ENCODE data around the gene SLC2A13.
"Not testable (repeated sequence)": the region's sequence is repeated elsewhere in the genome, so short reads cannot be mapped to it uniquely, and the experiment has no call there.

SLC2A13 gene

DNA sequence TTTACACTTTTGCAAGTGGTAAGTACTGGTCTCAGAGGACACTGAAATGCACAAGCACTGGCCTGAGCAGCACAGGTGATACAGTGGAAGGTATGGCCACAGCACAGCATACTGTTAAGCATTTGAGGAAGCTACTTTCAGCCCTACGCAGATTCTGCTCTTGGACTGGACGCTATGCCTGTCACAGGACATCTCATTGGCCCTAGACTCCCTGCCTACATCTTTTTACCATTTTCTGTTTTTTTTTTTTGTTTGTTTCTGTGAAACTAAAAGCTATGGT, 342.1 kb downstream of the SLC2A13 start:
- Histone ChIP-seq H3K4me3 (ENCODE audit: insufficient read depth, low read depth, low read length) (no peak overlapping the region), H3K4me1 (ENCODE audit: control insufficient read depth, insufficient read depth, low read length) (no peaks in the 10 kb centered on the region), H3K27me3 (ENCODE audit: control insufficient read depth, insufficient read depth, low read length, poor library complexity, severe bottlenecking) (no peaks in the 10 kb centered on the region), H3K9me3 (ENCODE audit: control insufficient read depth, low read length) (no peaks in the 10 kb centered on the region), H3K27ac (ENCODE audit: insufficient read depth, low read depth, low read length, poor library complexity, severe bottlenecking) (no peak overlapping the region), H3K36me3 (ENCODE audit: control insufficient read depth, insufficient read depth, low read length) (no peaks in the 10 kb centered on the region)
- WGBS, 2 experiments, result 88 to 95% methylated on average over 2 of the region's 2 CpGs

DNA sequence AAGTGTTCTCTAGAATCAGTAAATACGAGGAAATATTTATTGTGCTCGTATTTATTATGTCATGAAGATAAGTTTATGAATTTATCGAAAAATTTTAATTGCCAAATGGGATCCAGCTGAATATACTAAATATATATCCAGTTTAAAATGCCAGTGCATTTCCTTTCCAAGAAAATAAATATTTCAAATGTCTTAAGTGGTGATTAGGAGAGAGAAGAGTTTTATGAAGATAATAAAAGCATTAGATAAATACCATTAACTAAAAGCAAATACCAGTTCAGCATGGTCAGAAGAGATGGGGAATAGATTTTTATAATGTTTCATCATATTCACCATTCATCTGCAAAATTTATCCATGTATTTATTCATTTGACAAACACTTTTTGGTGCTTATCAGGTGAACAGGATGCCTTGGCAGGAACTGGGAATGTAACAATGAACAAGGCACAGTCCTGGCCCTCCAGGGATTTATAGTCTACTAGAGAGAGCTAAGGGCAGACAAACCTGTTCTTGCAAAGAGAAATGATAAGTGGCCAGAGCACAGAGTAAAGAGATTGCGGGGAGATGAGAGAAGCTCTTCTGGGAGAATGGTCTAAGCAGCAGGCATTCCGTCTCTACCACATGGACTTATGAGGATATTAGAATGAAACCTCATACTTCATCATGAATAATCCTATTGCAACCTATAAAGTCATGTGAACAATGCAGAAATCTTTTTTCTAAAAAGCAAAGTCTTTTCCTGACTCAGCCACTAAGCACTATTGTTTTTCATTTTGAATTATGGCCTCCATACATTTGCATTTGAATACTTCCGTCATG, 342.6 kb downstream of the SLC2A13 start:
- Histone ChIP-seq H3K27me3 (ENCODE audit: control insufficient read depth, insufficient read depth, low read length, poor library complexity, severe bottlenecking) (no peaks in the 10 kb centered on the region), H3K27ac (ENCODE audit: insufficient read depth, low read depth, low read length, poor library complexity, severe bottlenecking) (no peak overlapping the region), H3K36me3 (ENCODE audit: control insufficient read depth, insufficient read depth, low read length) (no peaks in the 10 kb centered on the region), H3K4me3 (ENCODE audit: insufficient read depth, low read depth, low read length) (no peak overlapping the region), H3K4me1 (ENCODE audit: control insufficient read depth, insufficient read depth, low read length) (no peaks in the 10 kb centered on the region), H3K9me3 (ENCODE audit: control insufficient read depth, low read length) (no peaks in the 10 kb centered on the region)
- WGBS, 2 experiments, result 89 to 91% methylated on average over 5 to 6 of the region's 6 CpGs

DNA sequence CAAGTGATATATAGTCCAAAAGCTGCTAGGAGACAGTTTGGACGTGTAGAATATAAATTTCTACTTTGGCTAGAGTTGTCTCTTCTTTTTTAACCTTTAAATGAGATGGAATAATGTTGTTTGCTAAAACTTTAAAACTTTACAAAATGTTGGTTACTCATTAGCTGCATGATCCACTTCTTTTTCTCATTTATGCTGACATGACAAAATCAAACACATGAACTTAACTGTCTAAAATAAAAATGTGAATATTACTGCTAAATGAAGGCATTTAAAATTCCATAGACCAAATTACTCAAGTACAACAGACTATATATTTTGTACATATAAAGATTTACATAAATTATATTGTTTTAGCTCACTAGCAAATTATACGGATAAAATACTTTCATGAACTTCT, 350.4 kb downstream of the SLC2A13 start:
- Histone ChIP-seq H3K27me3 (ENCODE audit: control insufficient read depth, insufficient read depth, low read length, poor library complexity, severe bottlenecking) (no peaks in the 10 kb centered on the region), H3K9me3 (ENCODE audit: control insufficient read depth, low read length) (no peaks in the 10 kb centered on the region), H3K36me3 (ENCODE audit: control insufficient read depth, insufficient read depth, low read length) (no peaks in the 10 kb centered on the region), H3K4me1 (ENCODE audit: control insufficient read depth, insufficient read depth, low read length) (no peaks in the 10 kb centered on the region), H3K4me3 (ENCODE audit: insufficient read depth, low read depth, low read length) (no peak overlapping the region), H3K27ac (ENCODE audit: insufficient read depth, low read depth, low read length, poor library complexity, severe bottlenecking) (no peak overlapping the region)
- 100% methylated on average over 1 to 2 of the region's 2 CpGs for WGBS, 2 experiments

- Histone ChIP-seq H3K27me3 (ENCODE audit: control insufficient read depth, insufficient read depth, low read length, poor library complexity, severe bottlenecking) (no peaks in the 10 kb centered on the region), H3K4me1 (ENCODE audit: control insufficient read depth, insufficient read depth, low read length) (no peaks in the 10 kb centered on the region), H3K27ac (ENCODE audit: insufficient read depth, low read depth, low read length, poor library complexity, severe bottlenecking) (peak overlapping the region; percentile 19), H3K4me3 (ENCODE audit: insufficient read depth, low read depth, low read length) (no peak overlapping the region), H3K9me3 (ENCODE audit: control insufficient read depth, low read length) (no peaks in the 10 kb centered on the region), H3K36me3 (ENCODE audit: control insufficient read depth, insufficient read depth, low read length) (no peaks in the 10 kb centered on the region)
- 37 to 45% methylated on average over 6 of the region's 6 CpGs for WGBS, 2 experiments
Observed at GRCh38 chr12:39752482-39753137, 353.3 kb downstream of the SLC2A13 start.

- not testable (repeated sequence) for H3K27ac ChIP-seq (ENCODE audit: insufficient read depth, low read depth, low read length, poor library complexity, severe bottlenecking); H3K4me3 ChIP-seq (ENCODE audit: insufficient read depth, low read depth, low read length); H3K4me1 ChIP-seq (ENCODE audit: control insufficient read depth, insufficient read depth, low read length); H3K36me3 ChIP-seq (ENCODE audit: control insufficient read depth, insufficient read depth, low read length); H3K27me3 ChIP-seq (ENCODE audit: control insufficient read depth, insufficient read depth, low read length, poor library complexity, severe bottlenecking); H3K9me3 ChIP-seq (ENCODE audit: control insufficient read depth, low read length)
- WGBS, 2 experiments, result 89 to 93% methylated on average over 6 of the region's 6 CpGs
Observed at GRCh38 chr12:39746151-39746550, 359.7 kb downstream of the SLC2A13 start.

DNA sequence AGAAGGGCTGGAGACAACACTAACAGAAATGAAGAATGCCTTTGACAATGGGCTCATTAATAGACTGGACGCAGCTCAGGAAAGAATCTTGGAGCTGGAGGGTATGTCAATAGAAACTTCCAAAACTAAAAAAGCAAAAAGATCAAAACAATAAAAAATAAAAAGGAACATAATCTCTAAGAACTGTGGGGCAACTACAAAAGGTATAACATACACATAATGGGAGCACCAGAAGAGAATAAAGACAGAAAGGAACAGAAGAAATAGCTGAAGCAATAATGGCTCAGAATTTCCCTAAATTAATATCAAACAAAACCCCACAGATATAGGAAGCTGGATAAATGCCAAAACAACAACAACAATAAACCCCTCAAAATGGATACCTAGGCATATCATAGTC, 362.2 kb downstream of the SLC2A13 start:
- Histone ChIP-seq H3K27ac (ENCODE audit: insufficient read depth, low read depth, low read length, poor library complexity, severe bottlenecking) (no peak overlapping the region), H3K9me3 (ENCODE audit: control insufficient read depth, low read length) (no peaks in the 10 kb centered on the region), H3K27me3 (ENCODE audit: control insufficient read depth, insufficient read depth, low read length, poor library complexity, severe bottlenecking) (no peaks in the 10 kb centered on the region), H3K36me3 (ENCODE audit: control insufficient read depth, insufficient read depth, low read length) (no peaks in the 10 kb centered on the region), H3K4me3 (ENCODE audit: insufficient read depth, low read depth, low read length) (no peak overlapping the region), H3K4me1 (ENCODE audit: control insufficient read depth, insufficient read depth, low read length) (no peaks in the 10 kb centered on the region)
- 100% methylated on average over 1 of the region's 1 CpG for WGBS, 2 experiments

DNA sequence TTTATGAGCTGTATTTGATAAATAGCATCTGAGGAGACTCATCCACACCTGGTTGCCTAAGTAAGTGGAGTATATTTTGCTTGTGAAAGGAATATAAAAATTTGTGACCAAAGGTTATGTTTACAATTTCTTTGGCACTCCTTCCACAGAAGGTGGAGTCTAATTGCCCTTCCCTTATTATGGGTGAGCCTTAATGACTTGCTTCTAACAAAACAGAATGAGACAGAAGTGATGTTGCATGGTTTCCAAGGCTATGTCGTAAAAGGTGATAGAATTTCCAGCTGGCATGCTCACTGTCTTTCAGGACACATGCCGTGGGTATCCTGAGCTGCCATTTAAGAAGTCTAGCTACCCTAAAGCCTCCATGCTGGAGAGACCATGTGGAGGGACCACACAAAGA, 369.5 kb downstream of the SLC2A13 start:
- Histone ChIP-seq H3K4me1 (ENCODE audit: control insufficient read depth, insufficient read depth, low read length) (no peaks in the 10 kb centered on the region), H3K36me3 (ENCODE audit: control insufficient read depth, insufficient read depth, low read length) (no peaks in the 10 kb centered on the region), H3K4me3 (ENCODE audit: insufficient read depth, low read depth, low read length) (no peak overlapping the region), H3K27me3 (ENCODE audit: control insufficient read depth, insufficient read depth, low read length, poor library complexity, severe bottlenecking) (no peaks in the 10 kb centered on the region), H3K27ac (ENCODE audit: insufficient read depth, low read depth, low read length, poor library complexity, severe bottlenecking) (no peak overlapping the region), H3K9me3 (ENCODE audit: control insufficient read depth, low read length) (no peaks in the 10 kb centered on the region)
- 92 to 93% methylated on average over 2 of the region's 2 CpGs for WGBS, 2 experiments

- H3K36me3 ChIP-seq (ENCODE audit: control insufficient read depth, insufficient read depth, low read length), result no peaks in the 10 kb centered on the region
- H3K9me3 ChIP-seq (ENCODE audit: control insufficient read depth, low read length), result no peaks in the 10 kb centered on the region
- H3K4me1 ChIP-seq (ENCODE audit: control insufficient read depth, insufficient read depth, low read length), result no peaks in the 10 kb centered on the region
- WGBS, 2 experiments, result 72 to 86% methylated on average over 5 of the region's 6 CpGs
- no peaks in the 10 kb centered on the region for H3K27me3 ChIP-seq (ENCODE audit: control insufficient read depth, insufficient read depth, low read length, poor library complexity, severe bottlenecking)
- H3K4me3 ChIP-seq (ENCODE audit: insufficient read depth, low read depth, low read length), result no peak overlapping the region
- H3K27ac ChIP-seq (ENCODE audit: insufficient read depth, low read depth, low read length, poor library complexity, severe bottlenecking), result no peak overlapping the region
Observed at GRCh38 chr12:39723831-39724230, 382.1 kb downstream of the SLC2A13 start.

GRCh38 chr12:39722504-39722903, 383.4 kb downstream of the SLC2A13 start:
- H3K27me3 ChIP-seq (ENCODE audit: control insufficient read depth, insufficient read depth, low read length, poor library complexity, severe bottlenecking), result no peaks in the 10 kb centered on the region
- no peaks in the 10 kb centered on the region for H3K9me3 ChIP-seq (ENCODE audit: control insufficient read depth, low read length)
- H3K4me1 ChIP-seq (ENCODE audit: control insufficient read depth, insufficient read depth, low read length), result no peaks in the 10 kb centered on the region
- H3K27ac ChIP-seq (ENCODE audit: insufficient read depth, low read depth, low read length, poor library complexity, severe bottlenecking), result no peak overlapping the region
- H3K36me3 ChIP-seq (ENCODE audit: control insufficient read depth, insufficient read depth, low read length), result no peaks in the 10 kb centered on the region
- no peak overlapping the region for H3K4me3 ChIP-seq (ENCODE audit: insufficient read depth, low read depth, low read length)
- WGBS, 2 experiments, result 51 to 52% methylated on average over 1 of the region's 1 CpG

GRCh38 chr12:39713552-39713951, 392.3 kb downstream of the SLC2A13 start:
- H3K27me3 ChIP-seq (ENCODE audit: control insufficient read depth, insufficient read depth, low read length, poor library complexity, severe bottlenecking), result no peaks in the 10 kb centered on the region
- no peaks in the 10 kb centered on the region for H3K36me3 ChIP-seq (ENCODE audit: control insufficient read depth, insufficient read depth, low read length)
- no peaks in the 10 kb centered on the region for H3K4me1 ChIP-seq (ENCODE audit: control insufficient read depth, insufficient read depth, low read length)
- no peak overlapping the region for H3K27ac ChIP-seq (ENCODE audit: insufficient read depth, low read depth, low read length, poor library complexity, severe bottlenecking)
- WGBS, 2 experiments, result 95 to 96% methylated on average over 3 to 6 of the region's 14 CpGs
- H3K9me3 ChIP-seq (ENCODE audit: control insufficient read depth, low read length), result peaks cover 2% of the 10 kb centered on the region
- H3K4me3 ChIP-seq (ENCODE audit: insufficient read depth, low read depth, low read length), result no peak overlapping the region
